GM21381 (cell line): Measurements from ENCODE around the gene HIPK4.
"Not testable (repeated sequence)": the region's sequence is repeated elsewhere in the genome, so short reads cannot be mapped to it uniquely, and the experiment has no call there.

Experiments used
- ATAC-seq: cut with Tn5 transposase; IDR thresholded peaks from one replicate; pipeline ENCODE4 v1.9.1; 2021; ENCODE audit warnings: mild to moderate bottlenecking, moderate library complexity; ENCODE audit not compliant: unreplicated experiment

HIPK4 gene

GRCh38 chr19:40341601-40342482 lies 48.1 kb downstream of the HIPK4 start:
- no peak for ATAC-seq

- no peak for ATAC-seq
These were observed 50.8 kb downstream of the HIPK4 start for GRCh38 chr19:40339018-40339728.

- no peak for ATAC-seq
These were observed 52.4 kb downstream of the HIPK4 start for GRCh38 chr19:40337594-40337993.

- ATAC-seq: no peak
These were observed 52.9 kb downstream of the HIPK4 start for GRCh38 chr19:40337107-40337506.

- ATAC-seq: no peak
These were observed 53.4 kb downstream of the HIPK4 start for GRCh38 chr19:40336601-40336900.

GRCh38 chr19:40335855-40336600 lies 54.0 kb downstream of the HIPK4 start:
- ATAC-seq: no peak

GRCh38 chr19:40335101-40335500 lies 54.9 kb downstream of the HIPK4 start:
- no peak for ATAC-seq

GRCh38 chr19:40333083-40333482 lies 56.9 kb downstream of the HIPK4 start:
- ATAC-seq: not testable (repeated sequence)

GRCh38 chr19:40332669-40333068 lies 57.3 kb downstream of the HIPK4 start:
- ATAC-seq: no peak

- ATAC-seq: no peak
These were observed 58.9 kb downstream of the HIPK4 start for GRCh38 chr19:40331052-40331451.
